ENCODE results near the gene ARHGAP29.

ARHGAP29 gene

GRCh38 chr1:94218332-94218731, 19.1 kb downstream of the ARHGAP29 start:
- no peak for TF ChIP-seq FOXP2 (optimal IDR thresholded peaks at IDR 0.05; ENCODE audit: borderline replicate concordance, extremely low read depth, extremely low read length, insufficient read depth)
- TF ChIP-seq REST (IDR thresholded peaks at IDR 0.05; ENCODE audit: insufficient read depth in 1 of 2, low read depth in 2 of 2, low read length in 2 of 2) = no peak

DNA sequence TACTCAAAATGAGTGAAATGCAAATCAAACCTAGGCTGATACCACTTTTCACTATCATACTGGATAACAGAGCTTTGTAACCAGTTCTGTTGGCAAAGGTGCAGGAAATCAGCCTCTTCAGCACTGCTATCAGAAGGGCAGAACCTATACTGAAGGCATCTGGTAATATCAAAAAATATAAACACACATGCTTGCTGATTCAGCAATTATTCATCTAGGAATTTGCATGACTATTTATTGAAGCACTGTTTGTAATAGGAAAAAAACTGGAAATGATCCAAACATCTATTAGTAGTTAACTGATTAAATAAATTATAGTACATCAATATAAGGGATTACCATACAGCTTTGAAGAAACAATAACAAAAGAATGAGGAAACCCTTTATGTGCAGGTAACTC, 21.4 kb downstream of the ARHGAP29 start:
- TF ChIP-seq TAF1 (IDR thresholded peaks at IDR 0.05; ENCODE audit: borderline replicate concordance, insufficient read depth, low read length) (no peak), REST (IDR thresholded peaks at IDR 0.05; ENCODE audit: insufficient read depth in 1 of 2, low read depth in 2 of 2, low read length in 2 of 2) (no peak), SIN3A (IDR thresholded peaks at IDR 0.05; ENCODE audit: borderline replicate concordance, insufficient read depth, low read length) (no peak), POLR2AphosphoS5 (IDR thresholded peaks at IDR 0.05; ENCODE audit: low read depth, low read length) (no peak), FOXP2 (optimal IDR thresholded peaks at IDR 0.05; ENCODE audit: borderline replicate concordance, extremely low read depth, extremely low read length, insufficient read depth) (no peak)

GRCh38 chr1:94209982-94210381, 27.4 kb downstream of the ARHGAP29 start:
- TF ChIP-seq REST (IDR thresholded peaks at IDR 0.05; ENCODE audit: insufficient read depth in 1 of 2, low read depth in 2 of 2, low read length in 2 of 2) (no peak), POLR2AphosphoS5 (IDR thresholded peaks at IDR 0.05; ENCODE audit: low read depth, low read length) (no peak), TAF1 (IDR thresholded peaks at IDR 0.05; ENCODE audit: borderline replicate concordance, insufficient read depth, low read length) (no peak), SIN3A (IDR thresholded peaks at IDR 0.05; ENCODE audit: borderline replicate concordance, insufficient read depth, low read length) (no peak), FOXP2 (optimal IDR thresholded peaks at IDR 0.05; ENCODE audit: borderline replicate concordance, extremely low read depth, extremely low read length, insufficient read depth) (no peak)

DNA sequence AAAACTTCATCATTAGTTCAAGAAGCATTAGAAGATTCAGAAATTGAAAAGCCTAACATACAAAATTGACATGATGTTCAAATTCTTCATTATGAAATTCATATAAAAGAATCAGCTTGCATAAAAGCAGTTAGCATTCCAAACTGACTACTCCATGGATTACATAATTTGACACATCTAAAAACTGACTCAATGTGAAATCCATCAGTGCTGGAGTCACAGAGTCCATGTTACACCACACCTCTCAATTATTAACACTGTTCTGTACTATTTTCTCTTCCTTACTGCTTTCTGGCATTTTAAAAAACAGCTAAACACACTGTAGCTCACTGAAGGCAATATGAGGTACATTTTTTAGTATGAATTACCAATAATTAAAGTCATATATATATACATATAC, 28.0 kb downstream of the ARHGAP29 start:
- TF ChIP-seq REST (IDR thresholded peaks at IDR 0.05; ENCODE audit: insufficient read depth in 1 of 2, low read depth in 2 of 2, low read length in 2 of 2) = no peak
- TF ChIP-seq TAF1 (IDR thresholded peaks at IDR 0.05; ENCODE audit: borderline replicate concordance, insufficient read depth, low read length) = no peak
- TF ChIP-seq POLR2AphosphoS5 (IDR thresholded peaks at IDR 0.05; ENCODE audit: low read depth, low read length) = no peak
- no peak for TF ChIP-seq SIN3A (IDR thresholded peaks at IDR 0.05; ENCODE audit: borderline replicate concordance, insufficient read depth, low read length)
- no peak for TF ChIP-seq FOXP2 (optimal IDR thresholded peaks at IDR 0.05; ENCODE audit: borderline replicate concordance, extremely low read depth, extremely low read length, insufficient read depth)

- no peak for TF ChIP-seq TAF1 (IDR thresholded peaks at IDR 0.05; ENCODE audit: borderline replicate concordance, insufficient read depth, low read length)
- TF ChIP-seq POLR2AphosphoS5 (IDR thresholded peaks at IDR 0.05; ENCODE audit: low read depth, low read length) = no peak
- TF ChIP-seq REST (IDR thresholded peaks at IDR 0.05; ENCODE audit: insufficient read depth in 1 of 2, low read depth in 2 of 2, low read length in 2 of 2) = no peak
- no peak for TF ChIP-seq FOXP2 (optimal IDR thresholded peaks at IDR 0.05; ENCODE audit: borderline replicate concordance, extremely low read depth, extremely low read length, insufficient read depth)
- no peak for TF ChIP-seq SIN3A (IDR thresholded peaks at IDR 0.05; ENCODE audit: borderline replicate concordance, insufficient read depth, low read length)
These were observed 29.7 kb downstream of the ARHGAP29 start for GRCh38 chr1:94207695-94208094.

Data from PFSK-1 (cell line).